ENCODE measurements around the gene FNDC3B.

Gene FNDC3B

GRCh38 chr3:172437713-172438112 is 398.3 kb downstream of the FNDC3B start:
- no peak for DNase-seq (ENCODE audit: low read depth in 3 of 3, low spot score in 1 of 3)

- DNase-seq (ENCODE audit: low read depth in 3 of 3, low spot score in 1 of 3), result no peak
Observed at GRCh38 chr3:172438186-172438585, 398.8 kb downstream of the FNDC3B start.

GRCh38 chr3:172441581-172441980 is 402.2 kb downstream of the FNDC3B start:
- no peak for DNase-seq (ENCODE audit: low read depth in 3 of 3, low spot score in 1 of 3)

GRCh38 chr3:172442606-172443005 is 403.2 kb downstream of the FNDC3B start:
- no peak for DNase-seq (ENCODE audit: low read depth in 3 of 3, low spot score in 1 of 3)

GRCh38 chr3:172444821-172445220 is 405.4 kb downstream of the FNDC3B start:
- DNase-seq (ENCODE audit: low read depth in 3 of 3, low spot score in 1 of 3), result no peak

GRCh38 chr3:172446198-172446597 is 406.8 kb downstream of the FNDC3B start:
- no peak for DNase-seq (ENCODE audit: low read depth in 3 of 3, low spot score in 1 of 3)

GRCh38 chr3:172447611-172448579 is 408.5 kb downstream of the FNDC3B start, which contains the start of gene GHSR:
TSS of gene GHSR (minus strand) at chr3:172448456. CDS start at chr3:172448413, 43 bp downstream.
- DNase-seq (ENCODE audit: low read depth in 3 of 3, low spot score in 1 of 3), result no peak

- DNase-seq (ENCODE audit: low read depth in 3 of 3, low spot score in 1 of 3), result no peak
Observed at GRCh38 chr3:172448661-172449465, 409.5 kb downstream of the FNDC3B start.

- DNase-seq (ENCODE audit: low read depth in 3 of 3, low spot score in 1 of 3), result no peak
Observed at GRCh38 chr3:172449466-172450149, 410.2 kb downstream of the FNDC3B start.
